MM.1S (cell line): ENCODE results near the gene TRIM66.
A peak's percentile ranks its signal among the peaks of the same experiment; 100 is the strongest.

Experiments
- DNase-seq: peaks from one replicate; pipeline ENCODE4 v3.0.0-alpha.2; 2015
- H2AFZ ChIP-seq: fragments of 300-600 bp; sonication (generic); 2 replicates; pipeline ENCODE4 v1.6.0; 2016; ENCODE audit warnings: antibody characterized with exemption, low read length
- H3F3A ChIP-seq: fragments of 300-600 bp; sonication (generic); 2 replicates; pipeline ENCODE4 v1.6.1; 2016; ENCODE audit warnings: mild to moderate bottlenecking, antibody characterized with exemption, low read length, moderate library complexity, mixed read lengths; ENCODE audit not compliant: insufficient read depth
- H3K27ac ChIP-seq: fragments of 300-600 bp; sonication (generic); 2 replicates; pipeline ENCODE4 v1.5.1; 2016; ENCODE audit warnings: mild to moderate bottlenecking, low read length
- H3K27me3 ChIP-seq: fragments of 300-600 bp; sonication (generic); replicated peaks from 2 replicates; pipeline ENCODE4 v1.6.0; 2016; ENCODE audit warnings: low read length; ENCODE audit not compliant: insufficient read depth
- H3K36me3 ChIP-seq: fragments of 300-600 bp; sonication (generic); replicated peaks from 2 replicates; pipeline ENCODE4 v1.6.1; 2016; ENCODE audit warnings: mild to moderate bottlenecking, low read length, mixed read lengths; ENCODE audit not compliant: insufficient read depth
- H3K4me1 ChIP-seq: fragments of 300-600 bp; sonication (generic); 2 replicates; pipeline ENCODE4 v1.6.1; 2016; ENCODE audit warnings: low read length, mixed read lengths
- H3K4me2 ChIP-seq: fragments of 300-600 bp; sonication (generic); 2 replicates; pipeline ENCODE4 v1.6.0; 2016; ENCODE audit warnings: low read depth, low read length
- H3K4me3 ChIP-seq: fragments of 300-600 bp; sonication (generic); 2 replicates; pipeline ENCODE4 v1.5.1; 2016; ENCODE audit warnings: low read length, mixed read lengths
- H3K79me2 ChIP-seq: fragments of 300-600 bp; sonication (generic); 2 replicates; pipeline ENCODE4 v1.6.1; 2016; ENCODE audit warnings: mixed run types, low read length, mixed read lengths
- H3K9ac ChIP-seq: fragments of 300-600 bp; sonication (generic); 2 replicates; pipeline ENCODE4 v1.6.1; 2016; ENCODE audit warnings: low read length, mixed read lengths
- H3K9me2 ChIP-seq: fragments of 300-600 bp; sonication (generic); replicated peaks from 2 replicates; pipeline ENCODE4 v1.6.1; 2016; ENCODE audit warnings: mild to moderate bottlenecking, low read length, mixed read lengths; ENCODE audit not compliant: insufficient read depth
- H3K9me3 ChIP-seq: fragments of 300-600 bp; sonication (generic); replicated peaks from 2 replicates; pipeline ENCODE4 v1.6.1; 2016; ENCODE audit warnings: mild to moderate bottlenecking, low read length, mixed read lengths; ENCODE audit not compliant: insufficient read depth
- H4K20me1 ChIP-seq: fragments of 300-600 bp; sonication (generic); 2 replicates; pipeline ENCODE4 v1.6.1; 2016; ENCODE audit warnings: mild to moderate bottlenecking, low read length, moderate library complexity, mixed read lengths; ENCODE audit not compliant: insufficient read depth
- EZH2 ChIP-seq: fragments of 300-600 bp; sonication (generic); optimal IDR thresholded peaks from 2 replicates; pipeline ENCODE3; 2017; ENCODE audit warnings: low read depth, mild to moderate bottlenecking, antibody characterized with exemption, low read length, mixed read lengths
- EZH2phosphoT487 ChIP-seq: fragments of 300-600 bp; sonication (generic); IDR thresholded peaks from 2 replicates; pipeline ENCODE4 v1.6.1; 2018; ENCODE audit warnings: antibody characterized with exemption, low read length
- TF ChIP-seq, protein P1 (sequence below): fragments of 300-600 bp; sonication (generic); IDR thresholded peaks from 2 replicates; pipeline ENCODE4 v1.5.1; 2016; ENCODE audit warnings: antibody characterized with exemption, low read length, mixed read lengths

The TRIM66 gene

DNA sequence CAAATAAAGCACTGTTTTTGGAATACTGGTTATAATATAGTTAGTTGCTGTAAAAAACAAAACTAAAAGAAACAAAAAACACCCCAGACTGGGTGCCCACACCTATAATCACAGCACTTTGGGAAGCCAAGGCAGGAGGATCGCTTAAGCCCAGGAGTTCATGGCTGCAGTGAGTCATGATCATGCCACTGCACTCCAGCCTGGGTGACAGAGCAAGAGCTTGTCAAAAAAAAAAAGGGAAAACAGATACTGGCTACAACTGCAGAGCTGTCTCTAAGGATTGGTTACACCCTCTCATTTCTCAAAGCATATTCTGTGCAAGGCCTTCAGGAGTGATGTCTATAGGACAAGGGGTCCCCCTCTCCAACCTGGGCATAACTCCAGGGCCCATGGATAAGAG is 73.8 kb downstream of the TRIM66 start:
- H3K9me2 ChIP-seq = no peaks in the 10 kb centered on the region
- H3K9ac ChIP-seq = no peak overlapping the region
- TF ChIP-seq, protein P1, sequence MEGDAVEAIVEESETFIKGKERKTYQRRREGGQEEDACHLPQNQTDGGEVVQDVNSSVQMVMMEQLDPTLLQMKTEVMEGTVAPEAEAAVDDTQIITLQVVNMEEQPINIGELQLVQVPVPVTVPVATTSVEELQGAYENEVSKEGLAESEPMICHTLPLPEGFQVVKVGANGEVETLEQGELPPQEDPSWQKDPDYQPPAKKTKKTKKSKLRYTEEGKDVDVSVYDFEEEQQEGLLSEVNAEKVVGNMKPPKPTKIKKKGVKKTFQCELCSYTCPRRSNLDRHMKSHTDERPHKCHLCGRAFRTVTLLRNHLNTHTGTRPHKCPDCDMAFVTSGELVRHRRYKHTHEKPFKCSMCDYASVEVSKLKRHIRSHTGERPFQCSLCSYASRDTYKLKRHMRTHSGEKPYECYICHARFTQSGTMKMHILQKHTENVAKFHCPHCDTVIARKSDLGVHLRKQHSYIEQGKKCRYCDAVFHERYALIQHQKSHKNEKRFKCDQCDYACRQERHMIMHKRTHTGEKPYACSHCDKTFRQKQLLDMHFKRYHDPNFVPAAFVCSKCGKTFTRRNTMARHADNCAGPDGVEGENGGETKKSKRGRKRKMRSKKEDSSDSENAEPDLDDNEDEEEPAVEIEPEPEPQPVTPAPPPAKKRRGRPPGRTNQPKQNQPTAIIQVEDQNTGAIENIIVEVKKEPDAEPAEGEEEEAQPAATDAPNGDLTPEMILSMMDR = no peak
- no peak for TF ChIP-seq EZH2
- TF ChIP-seq EZH2phosphoT487 = no peak
- H3K4me2 ChIP-seq = no peak overlapping the region
- no peaks in the 10 kb centered on the region for H3K36me3 ChIP-seq
- H3K4me3 ChIP-seq = no peak overlapping the region
- H4K20me1 ChIP-seq = no peaks in the 10 kb centered on the region
- H3K27ac ChIP-seq = no peak overlapping the region
- H3F3A ChIP-seq = no peaks in the 10 kb centered on the region
- H3K4me1 ChIP-seq = no peaks in the 10 kb centered on the region; the same call in 1 of the 2 replicates
- no peaks in the 10 kb centered on the region for H3K27me3 ChIP-seq
- H2AFZ ChIP-seq = no peak overlapping the region
- no peak for DNase-seq
- no peaks in the 10 kb centered on the region for H3K9me3 ChIP-seq
- no peaks in the 10 kb centered on the region for H3K79me2 ChIP-seq

DNA sequence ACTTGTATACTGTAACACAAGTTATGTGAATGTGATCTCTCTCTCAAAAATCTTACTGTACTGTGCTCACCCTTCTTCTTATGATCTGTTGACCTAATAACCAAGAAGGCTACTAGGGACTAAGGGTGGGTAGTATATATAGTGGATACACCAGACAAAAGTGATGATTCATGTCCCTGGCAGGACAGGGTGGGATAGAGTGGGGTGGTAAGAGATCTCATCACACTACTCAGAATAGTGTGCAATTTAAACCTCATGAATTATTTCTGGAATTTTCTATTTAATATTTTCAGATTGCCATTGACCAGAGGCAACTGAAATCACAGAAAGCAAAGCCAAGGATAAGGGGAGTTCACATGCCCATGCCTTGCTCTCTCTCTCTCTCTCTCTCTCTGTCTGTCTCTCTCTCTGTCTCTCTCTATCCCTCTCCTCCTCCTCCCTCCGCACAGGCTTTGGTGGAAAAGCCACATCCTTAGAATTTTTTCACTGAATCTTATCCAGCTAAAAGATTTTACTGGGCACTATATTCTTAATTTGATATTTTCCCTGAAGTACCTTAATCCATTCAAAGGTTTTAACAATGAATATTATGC is 76.4 kb downstream of the TRIM66 start:
- no peaks in the 10 kb centered on the region for H3K36me3 ChIP-seq
- H3K4me2 ChIP-seq = no peak overlapping the region
- no peaks in the 10 kb centered on the region for H3K9me3 ChIP-seq
- H4K20me1 ChIP-seq = no peaks in the 10 kb centered on the region
- TF ChIP-seq EZH2 (no peak), EZH2phosphoT487 (no peak)
- TF ChIP-seq, protein P1 = no peak
- no peak overlapping the region for H2AFZ ChIP-seq
- no peaks in the 10 kb centered on the region for H3K9me2 ChIP-seq
- no peak overlapping the region for H3K9ac ChIP-seq
- no peaks in the 10 kb centered on the region for H3F3A ChIP-seq
- no peak overlapping the region for H3K4me3 ChIP-seq
- H3K27me3 ChIP-seq = no peaks in the 10 kb centered on the region
- no peak for DNase-seq
- no peaks in the 10 kb centered on the region for H3K4me1 ChIP-seq
- H3K79me2 ChIP-seq = no peaks in the 10 kb centered on the region
- no peak overlapping the region for H3K27ac ChIP-seq

DNA sequence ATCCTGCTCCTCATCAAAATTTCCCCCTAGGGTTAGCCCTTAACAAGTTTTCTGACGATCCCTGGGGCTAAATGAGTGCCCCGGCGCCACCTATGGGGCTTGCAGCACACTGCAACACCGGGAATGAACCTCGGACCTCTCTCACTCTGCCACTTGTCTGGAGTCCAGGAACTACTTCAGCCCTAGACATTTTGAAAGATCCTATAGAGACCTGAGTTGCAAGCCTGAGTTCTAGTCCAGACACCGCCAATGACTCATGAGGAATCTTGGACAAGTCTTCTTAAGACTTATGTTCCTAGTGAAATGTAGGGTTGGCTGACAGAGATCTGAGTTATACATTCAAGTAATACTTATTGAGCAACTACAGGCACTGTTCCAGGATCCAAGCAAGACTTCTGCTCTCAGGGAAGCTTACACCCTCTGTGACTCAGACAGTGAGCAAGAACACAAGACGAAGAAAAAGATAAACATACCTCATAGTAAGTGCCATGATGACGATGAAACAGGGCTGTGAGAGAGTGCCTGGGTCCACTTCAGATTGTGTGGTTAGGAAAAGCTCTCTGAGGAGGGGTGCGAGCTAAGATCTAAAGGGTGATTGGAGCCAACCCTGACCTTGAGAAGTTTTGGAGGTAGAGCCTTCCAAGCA is 78.3 kb downstream of the TRIM66 start:
- H3K27me3 ChIP-seq = no peaks in the 10 kb centered on the region
- no peaks in the 10 kb centered on the region for H3K4me1 ChIP-seq
- peak; percentile 67 for DNase-seq
- no peak overlapping the region for H3K4me3 ChIP-seq
- H3F3A ChIP-seq = no peaks in the 10 kb centered on the region
- H3K4me2 ChIP-seq = no peak overlapping the region; the same call in 1 of the 2 replicates
- no peak overlapping the region for H3K9ac ChIP-seq
- H3K36me3 ChIP-seq = no peaks in the 10 kb centered on the region
- no peaks in the 10 kb centered on the region for H3K79me2 ChIP-seq
- H3K9me3 ChIP-seq = no peaks in the 10 kb centered on the region
- H4K20me1 ChIP-seq = no peaks in the 10 kb centered on the region
- no peak overlapping the region for H3K27ac ChIP-seq
- no peak for TF ChIP-seq EZH2phosphoT487
- TF ChIP-seq, protein P1 = peak; percentile 94
- no peaks in the 10 kb centered on the region for H3K9me2 ChIP-seq
- 0 out of 2 replicates have a peak overlapping the region, but pooled peaks have one; percentile 17 for H2AFZ ChIP-seq
